ENCODE measurements around the gene DIS3L2. TPM values are rescaled to one million over a fixed set of nuclear protein-coding genes. Genes with fewer than 3 reads are reported as not detected.

The DIS3L2 gene
- total RNA-seq, 2 donors from 2014 or later = 19.6 to 22.1 TPM

GRCh38 chr2:232213176-232213575 is 251.7 kb downstream of the DIS3L2 start:
- Histone ChIP-seq H3K4me3 (no peak overlapping the region), H3K27ac (no peak overlapping the region), H3K9me3 (no peaks in the 10 kb centered on the region), H3K4me1 (no peaks in the 10 kb centered on the region), H3K27me3 (no peaks in the 10 kb centered on the region), H3K36me3 (peaks cover 10% of the 10 kb centered on the region)
- TF ChIP-seq, protein P1, sequence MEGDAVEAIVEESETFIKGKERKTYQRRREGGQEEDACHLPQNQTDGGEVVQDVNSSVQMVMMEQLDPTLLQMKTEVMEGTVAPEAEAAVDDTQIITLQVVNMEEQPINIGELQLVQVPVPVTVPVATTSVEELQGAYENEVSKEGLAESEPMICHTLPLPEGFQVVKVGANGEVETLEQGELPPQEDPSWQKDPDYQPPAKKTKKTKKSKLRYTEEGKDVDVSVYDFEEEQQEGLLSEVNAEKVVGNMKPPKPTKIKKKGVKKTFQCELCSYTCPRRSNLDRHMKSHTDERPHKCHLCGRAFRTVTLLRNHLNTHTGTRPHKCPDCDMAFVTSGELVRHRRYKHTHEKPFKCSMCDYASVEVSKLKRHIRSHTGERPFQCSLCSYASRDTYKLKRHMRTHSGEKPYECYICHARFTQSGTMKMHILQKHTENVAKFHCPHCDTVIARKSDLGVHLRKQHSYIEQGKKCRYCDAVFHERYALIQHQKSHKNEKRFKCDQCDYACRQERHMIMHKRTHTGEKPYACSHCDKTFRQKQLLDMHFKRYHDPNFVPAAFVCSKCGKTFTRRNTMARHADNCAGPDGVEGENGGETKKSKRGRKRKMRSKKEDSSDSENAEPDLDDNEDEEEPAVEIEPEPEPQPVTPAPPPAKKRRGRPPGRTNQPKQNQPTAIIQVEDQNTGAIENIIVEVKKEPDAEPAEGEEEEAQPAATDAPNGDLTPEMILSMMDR (IDR thresholded peaks at IDR 0.05) = no peak
- DNase-seq (ENCODE audit: low spot score) = no peak

- Histone ChIP-seq H3K27me3 (no peaks in the 10 kb centered on the region), H3K36me3 (peaks cover 10% of the 10 kb centered on the region), H3K9me3 (no peaks in the 10 kb centered on the region), H3K4me3 (no peak overlapping the region), H3K4me1 (peaks cover 0 to 1% of the 10 kb centered on the region in 2 donors), H3K27ac (no peak overlapping the region)
- TF ChIP-seq, protein P1 (IDR thresholded peaks at IDR 0.05) = no peak
- no peak for DNase-seq (ENCODE audit: low spot score)
Observed at GRCh38 chr2:232214053-232214452, 252.5 kb downstream of the DIS3L2 start.

DNA sequence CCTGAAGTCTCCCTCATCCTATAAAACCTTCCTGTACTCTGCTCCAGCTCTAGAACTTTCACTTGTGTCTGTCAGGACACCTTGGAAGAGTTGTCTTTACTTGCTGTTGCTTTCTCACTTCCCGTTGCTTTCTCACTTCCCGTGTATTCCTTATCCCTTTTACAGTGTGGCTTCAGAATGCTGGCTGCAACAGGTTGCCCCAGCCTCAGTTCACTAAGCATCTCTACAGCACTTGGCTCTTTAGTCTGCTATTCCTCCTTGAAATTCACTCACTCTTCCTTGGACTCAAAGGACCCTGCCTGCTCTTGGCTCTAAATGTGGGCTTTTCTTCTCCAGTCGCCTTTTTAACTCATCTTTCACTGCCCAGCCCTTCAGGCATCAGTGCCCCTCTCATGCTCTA is 254.5 kb downstream of the DIS3L2 start:
- no peaks in the 10 kb centered on the region for H3K36me3 ChIP-seq
- H3K4me3 ChIP-seq = no peak overlapping the region
- TF ChIP-seq, protein P1 (IDR thresholded peaks at IDR 0.05) = no peak
- DNase-seq (ENCODE audit: low spot score) = no peak
- no peaks in the 10 kb centered on the region for H3K9me3 ChIP-seq
- no peak overlapping the region for H3K27ac ChIP-seq
- H3K4me1 ChIP-seq = peaks cover 0 to 7% of the 10 kb centered on the region in 2 donors
- H3K27me3 ChIP-seq = no peaks in the 10 kb centered on the region

DNA sequence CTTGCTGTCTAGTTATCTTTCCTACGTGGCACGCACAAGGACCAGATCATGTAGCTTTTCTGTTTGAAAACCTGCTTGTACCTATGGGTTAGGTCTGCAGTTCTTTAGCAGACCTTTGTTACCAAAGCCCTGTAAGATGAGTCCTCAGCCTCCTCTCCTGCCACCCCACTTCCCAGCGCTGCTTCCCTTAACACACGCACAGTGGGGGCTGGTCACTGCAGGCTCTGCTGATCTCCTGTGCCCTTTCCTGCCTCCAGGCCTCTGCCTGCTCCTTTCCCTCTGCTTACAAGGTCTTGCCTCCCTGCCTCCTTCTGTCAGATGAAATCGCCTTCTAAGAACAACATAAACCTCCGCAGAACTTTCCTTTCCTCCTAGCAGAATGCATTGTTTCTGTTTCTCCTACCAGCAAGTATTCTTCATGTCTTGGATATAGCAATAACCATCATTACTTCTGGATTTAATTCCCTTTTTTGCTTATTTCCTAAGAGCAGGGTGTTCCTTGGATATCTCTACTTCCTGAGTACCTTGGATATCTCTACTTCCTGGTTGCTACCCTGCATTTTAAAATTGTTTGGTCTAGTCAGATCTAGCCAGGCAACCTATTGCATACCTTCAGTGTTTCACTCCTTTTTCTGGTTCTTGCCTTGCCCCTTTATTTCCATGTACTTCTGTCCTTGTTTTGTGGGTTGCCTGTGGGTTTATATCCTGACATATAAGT is 257.4 kb downstream of the DIS3L2 start:
- no peak for DNase-seq (ENCODE audit: low spot score)

DNA sequence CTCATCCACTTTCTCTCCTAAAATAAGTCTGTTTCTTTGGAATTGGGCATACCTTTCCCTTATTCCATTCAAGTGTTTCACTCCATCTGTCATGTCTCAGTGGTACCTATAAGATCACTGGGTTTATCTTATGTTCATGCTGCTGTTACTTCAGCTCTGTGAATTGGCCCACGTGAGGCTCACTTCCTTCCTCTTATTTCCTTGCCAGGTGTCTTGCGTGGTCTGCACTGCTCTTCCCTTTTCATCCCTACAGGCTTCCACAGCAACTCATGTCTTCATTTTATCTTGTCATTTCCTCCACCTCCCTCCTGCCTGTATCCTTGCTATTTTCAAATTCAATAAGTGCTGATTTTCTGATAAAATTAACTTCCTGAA is 258.0 kb downstream of the DIS3L2 start:
- Histone ChIP-seq H3K27me3 (no peaks in the 10 kb centered on the region), H3K4me1 (peaks cover 0 to 7% of the 10 kb centered on the region in 2 donors), H3K36me3 (no peaks in the 10 kb centered on the region), H3K27ac (no peak overlapping the region), H3K4me3 (no peak overlapping the region), H3K9me3 (no peaks in the 10 kb centered on the region)
- TF ChIP-seq, protein P1 (IDR thresholded peaks at IDR 0.05) = no peak
- no peak for DNase-seq (ENCODE audit: low spot score)

More for the DNA sequence above, 257.4 kb downstream of the DIS3L2 start:
- Histone ChIP-seq H3K4me3 (no peak overlapping the region), H3K9me3 (no peaks in the 10 kb centered on the region), H3K27me3 (no peaks in the 10 kb centered on the region), H3K4me1 (peaks cover 0 to 7% of the 10 kb centered on the region in 2 donors), H3K27ac (no peak overlapping the region), H3K36me3 (no peaks in the 10 kb centered on the region)
- TF ChIP-seq, protein P1 (IDR thresholded peaks at IDR 0.05) = no peak

GRCh38 chr2:232219932-232220331 is 258.4 kb downstream of the DIS3L2 start:
- no peaks in the 10 kb centered on the region for H3K9me3 ChIP-seq
- DNase-seq (ENCODE audit: low spot score) = no peak
- H3K4me1 ChIP-seq = peaks cover 0 to 7% of the 10 kb centered on the region in 2 donors
- H3K36me3 ChIP-seq = no peaks in the 10 kb centered on the region
- H3K27me3 ChIP-seq = no peaks in the 10 kb centered on the region
- TF ChIP-seq, protein P1 (IDR thresholded peaks at IDR 0.05) = no peak
- H3K27ac ChIP-seq = no peak overlapping the region
- no peak overlapping the region for H3K4me3 ChIP-seq
